Cardiac muscle cell (in vitro differentiated cells and primary cell): ENCODE measurements around the gene GABRE. TPM values are rescaled to one million over a fixed set of nuclear protein-coding genes. Genes with fewer than 3 reads are reported as not detected.

ENCODE experiments used
- DNase-seq, 2 donors: peaks; one replicate each; pipeline versions ENCODE4 v3.0.0 to v3.0.0-alpha.2; 2010 to 2017; ENCODE audit warnings: low read depth in 1 of 2, low spot score in 1 of 2
- H3K27ac ChIP-seq: fragments of 200-600 bp; sonication (generic); 2 replicates; pipeline ENCODE4 v1.5.1; 2016
- H3K27me3 ChIP-seq: fragments of 200-600 bp; sonication (generic); 2 replicates; pipeline ENCODE4 v1.6.0; 2016; ENCODE audit warnings: control low read depth
- H3K36me3 ChIP-seq: fragments of 200-600 bp; sonication (generic); 2 replicates; pipeline ENCODE4 v1.5.1; 2016; ENCODE audit warnings: control low read depth
- H3K4me1 ChIP-seq: fragments of 200-600 bp; sonication (generic); 2 replicates; pipeline ENCODE4 v1.8.1; 2017; ENCODE audit warnings: low read depth, mild to moderate bottlenecking, mixed run types
- H3K4me3 ChIP-seq: fragments of 200-600 bp; sonication (generic); 2 replicates; pipeline ENCODE4 v1.5.1; 2016; ENCODE audit warnings: mild to moderate bottlenecking
- H3K9me3 ChIP-seq: fragments of 200-600 bp; sonication (generic); 2 replicates; pipeline ENCODE4 v1.5.1; 2017; ENCODE audit warnings: low read depth, mild to moderate bottlenecking, control low read depth
- CTCF ChIP-seq: IDR thresholded peaks from 2 replicates; pipeline ENCODE4 v1.5.1; 2012; ENCODE audit warnings: low read depth, mild to moderate bottlenecking, low read length
- polyA plus RNA-seq: library from polyadenylated mRNA; unstranded; fragments of >200 nt; fragmentation: Nextera tagmentation; extraction: Ambion mirVana; gene quantifications from 2 replicates; pipeline ENCODE4 v1.2.1, GENCODE V29; 2016
- total RNA-seq: library from RNA; depleted of rRNA; stranded (reverse); fragments of >200 nt; gene quantifications from 2 replicates; pipeline ENCODE4 v1.2.3, GENCODE V29; 2016

The GABRE gene
- 1.5 and 2.5 TPM in 2 replicates for total RNA-seq
- polyA plus RNA-seq, result 0.60 and 1.0 TPM in 2 replicates

DNA sequence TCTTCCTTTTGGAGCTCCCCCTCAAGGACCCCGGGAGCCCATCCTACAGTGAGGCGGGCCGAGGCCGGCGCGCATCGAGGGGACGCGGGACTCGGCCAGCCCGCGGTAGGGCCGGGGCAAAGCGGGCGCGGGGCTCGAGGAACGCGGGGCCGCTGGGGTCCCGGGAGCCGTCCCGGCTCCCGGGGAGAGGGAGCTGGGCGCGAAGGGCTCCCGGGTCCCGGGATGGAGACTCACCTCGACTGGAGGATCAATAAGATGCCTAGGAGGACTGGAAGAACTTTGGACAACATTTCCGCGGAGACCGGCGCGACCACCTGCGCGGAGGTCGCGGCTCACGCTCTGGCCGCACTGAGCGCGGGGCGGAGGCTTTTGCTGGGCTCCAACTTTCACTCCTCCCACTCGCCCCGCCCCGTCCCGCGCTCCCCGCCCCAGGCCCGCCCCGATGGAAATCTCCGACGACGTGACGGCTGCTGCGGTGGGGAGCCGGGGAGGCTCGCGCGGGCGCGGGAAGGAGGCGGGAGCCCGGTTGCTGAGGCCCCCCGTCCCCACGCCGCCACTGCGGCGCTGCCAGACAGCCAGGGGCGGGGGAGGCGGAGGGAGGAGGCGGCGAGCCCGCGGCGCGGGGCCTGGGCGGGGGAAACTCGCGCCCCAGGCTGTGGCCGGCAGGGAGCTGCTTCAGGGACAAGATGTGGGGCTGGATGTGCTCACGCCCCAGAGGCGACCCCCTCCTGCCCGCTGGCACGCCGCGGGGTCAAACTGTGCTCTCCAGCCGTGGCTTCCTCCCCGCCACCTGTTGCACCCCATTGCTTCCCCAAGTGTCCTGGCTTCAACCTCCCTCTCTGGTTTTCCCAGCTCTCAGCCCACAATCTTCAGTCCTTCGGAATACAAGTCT lies at the start of gene GABRE:
TSS of gene GABRE (minus strand) at position 341 of the 892 bp plus-strand sequence. CDS start at position 290, 51 bp downstream.
- no peaks in the 10 kb centered on the region for H3K9me3 ChIP-seq
- H3K4me1 ChIP-seq, result no peaks in the 10 kb centered on the region
- H3K4me3 ChIP-seq, result peak within 1 kb of the TSS; percentile 34
- no peak within 1 kb of the TSS for H3K27ac ChIP-seq
- TF ChIP-seq CTCF, result no peak
- peak; percentile 56 to 63 for DNase-seq
- H3K36me3 ChIP-seq, result no peaks in the 10 kb centered on the region
- H3K27me3 ChIP-seq, result peaks cover 7% of the 10 kb centered on the region

GRCh38 chrX:152020888-152021287 lies 46.4 kb upstream of the GABRE start:
- Histone ChIP-seq H3K4me1 (no peaks in the 10 kb centered on the region), H3K27me3 (no peaks in the 10 kb centered on the region), H3K4me3 (no peak overlapping the region), H3K36me3 (no peaks in the 10 kb centered on the region), H3K9me3 (no peaks in the 10 kb centered on the region), H3K27ac (no peak overlapping the region)
- DNase-seq, result no peak
- TF ChIP-seq CTCF, result no peak

DNA sequence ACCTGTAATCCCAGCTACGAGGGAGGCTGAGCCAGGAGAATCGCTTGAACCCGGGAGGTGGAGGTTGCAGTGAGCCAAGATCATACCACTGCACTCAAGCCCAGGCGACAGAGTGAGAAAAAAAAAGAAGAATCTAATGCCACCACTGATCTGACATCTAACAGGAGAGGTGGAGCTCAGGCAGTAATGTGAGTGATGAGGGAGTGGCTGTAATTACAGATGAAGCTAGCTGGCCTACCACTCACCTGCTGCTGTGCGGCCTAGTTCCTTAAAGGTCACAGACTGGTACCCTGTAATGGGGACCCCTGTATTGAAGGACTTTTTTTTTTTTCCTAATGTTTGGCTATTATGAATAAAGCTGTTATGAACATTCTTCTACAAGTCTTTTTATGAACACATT lies 25.3 kb upstream of the GABRE start:
- H3K9me3 ChIP-seq, result no peaks in the 10 kb centered on the region
- H3K4me3 ChIP-seq, result no peak overlapping the region
- H3K36me3 ChIP-seq, result no peaks in the 10 kb centered on the region
- H3K27ac ChIP-seq, result no peak overlapping the region
- DNase-seq, result no peak
- TF ChIP-seq CTCF, result no peak
- H3K4me1 ChIP-seq, result no peaks in the 10 kb centered on the region
- H3K27me3 ChIP-seq, result no peaks in the 10 kb centered on the region

DNA sequence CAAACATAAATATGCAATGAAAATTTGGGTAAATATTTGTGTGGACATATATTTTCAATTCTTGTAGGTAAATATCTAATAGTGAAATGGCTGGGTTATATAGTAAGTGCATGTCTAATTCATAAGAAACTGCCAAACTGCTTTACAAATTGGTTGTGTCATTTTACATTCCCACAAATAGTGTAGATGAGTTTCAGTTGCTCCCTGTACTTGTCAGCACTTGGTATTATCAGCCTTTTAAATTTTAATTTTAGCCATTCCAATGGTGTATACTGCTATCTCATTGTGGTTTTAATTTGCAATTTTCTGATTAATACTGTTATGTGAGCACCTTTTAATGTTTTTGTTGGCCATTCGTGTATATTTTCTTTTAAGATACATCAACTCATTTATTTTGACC lies 23.1 kb upstream of the GABRE start:
- TF ChIP-seq CTCF, result no peak
- no peaks in the 10 kb centered on the region for H3K36me3 ChIP-seq
- H3K9me3 ChIP-seq, result no peaks in the 10 kb centered on the region
- no peak for DNase-seq
- H3K4me1 ChIP-seq, result no peaks in the 10 kb centered on the region
- H3K27me3 ChIP-seq, result no peaks in the 10 kb centered on the region
- H3K27ac ChIP-seq, result no peak overlapping the region
- no peak overlapping the region for H3K4me3 ChIP-seq

DNA sequence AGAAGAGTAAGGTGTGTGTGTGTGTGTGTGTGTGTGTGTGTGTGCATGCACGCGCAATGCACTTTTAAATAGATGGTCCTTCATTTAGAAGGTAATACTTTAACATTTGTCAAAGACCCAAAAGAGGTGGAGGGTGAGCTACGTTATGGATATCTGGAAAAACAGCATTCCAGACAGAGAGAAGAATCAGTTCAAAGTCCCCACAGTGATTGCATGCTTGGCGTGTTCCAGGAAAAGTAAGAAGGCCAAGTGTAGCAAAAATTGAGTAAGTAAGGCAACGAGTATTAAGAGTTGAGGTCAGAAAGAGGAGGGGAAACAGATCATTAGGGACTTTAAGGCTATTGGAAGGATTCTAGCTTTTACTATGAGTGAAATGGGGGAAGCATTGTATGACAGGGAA lies 21.9 kb upstream of the GABRE start:
- Histone ChIP-seq H3K27me3 (no peaks in the 10 kb centered on the region), H3K27ac (no peak overlapping the region), H3K4me1 (no peaks in the 10 kb centered on the region), H3K9me3 (no peaks in the 10 kb centered on the region), H3K4me3 (no peak overlapping the region), H3K36me3 (no peaks in the 10 kb centered on the region)
- DNase-seq, result no peak
- TF ChIP-seq CTCF, result no peak
